Right atrium auricular region (tissue), 2 donors: ENCODE results near the gene PRKAG1. TPM values are rescaled to one million over a fixed set of nuclear protein-coding genes. Genes with fewer than 3 reads are reported as not detected.

Source experiments
- total RNA-seq, 2 donors: library from RNA; depleted of rRNA; stranded (reverse); fragments of >200 nt; gene quantifications; one replicate each; pipeline ENCODE4 v1.1.0, GENCODE V29; 2016

PRKAG1 gene
- total RNA-seq, 2 donors from 2014 or later: 68.5 to 74.8 TPM

Other genes starting within 250 kb of the PRKAG1 start
- gene ADCY6, start 229.7 kb downstream of the PRKAG1 start, total RNA-seq: 10 to 100 TPM; 76.4 to 81.6 TPM
- gene CACNB3, start 200.3 kb downstream of the PRKAG1 start, total RNA-seq: 1 to 10 TPM; 6.1 to 7.0 TPM
- gene DDX23, start 166.6 kb downstream of the PRKAG1 start, total RNA-seq: 10 to 100 TPM; 28.3 to 34.2 TPM
- gene RND1, start 152.9 kb downstream of the PRKAG1 start, total RNA-seq: under 1 TPM in 1 of 2 donors, not detected in 1; 0.70 TPM
- 10 to 100 TPM in 1 of 2 donors, 1 to 10 TPM in 1; 9.1 to 10.2 TPM for gene FKBP11, start 93.3 kb downstream of the PRKAG1 start, total RNA-seq
- gene ARF3, start 61.3 kb downstream of the PRKAG1 start, total RNA-seq: 10 to 100 TPM; 35.5 to 48.8 TPM
- under 1 TPM in 1 of 2 donors, not detected in 1; 0.74 TPM for gene WNT10B, start 47.0 kb downstream of the PRKAG1 start, total RNA-seq
- not detected for gene WNT1, start 40.5 kb downstream of the PRKAG1 start, total RNA-seq
- gene DDN, start 19.4 kb downstream of the PRKAG1 start, total RNA-seq: under 1 TPM; 0.44 to 0.67 TPM
- 10 to 100 TPM; 39.9 to 49.1 TPM for gene KMT2D, start 42.0 kb upstream of the PRKAG1 start, total RNA-seq
- under 1 TPM in 1 of 2 donors, not detected in 1; 0.35 TPM for gene RHEBL1, start 51.2 kb upstream of the PRKAG1 start, total RNA-seq
- gene DHH, start 76.0 kb upstream of the PRKAG1 start, total RNA-seq: under 1 TPM; 0.35 to 0.56 TPM
- 10 to 100 TPM; 14.6 to 19.2 TPM for gene LMBR1L, start 92.1 kb upstream of the PRKAG1 start, total RNA-seq
- 100 to 1,000 TPM; 348 to 654 TPM for gene TUBA1B, start 112.6 kb upstream of the PRKAG1 start, total RNA-seq
- 100 to 1,000 TPM; 131 to 241 TPM for gene TUBA1A, start 170.3 kb upstream of the PRKAG1 start, total RNA-seq
- gene TUBA1C, start 246.3 kb upstream of the PRKAG1 start, total RNA-seq: 100 to 1,000 TPM in 1 of 2 donors, 10 to 100 TPM in 1; 64.4 to 145 TPM